ENCODE measurements around the gene GPRC5A.

- TF ChIP-seq CTCF (IDR thresholded peaks at IDR 0.05) (no peak), POLR2AphosphoS5 (IDR thresholded peaks at IDR 0.05) (no peak)
Observed at GRCh38 chr12:12929696-12930095, 38.3 kb downstream of the GPRC5A start.

Measured in upper lobe of left lung (tissue), 4 donors.